Activated naive CD8-positive, alpha-beta T cell treated with anti-CD3 and anti-CD28 coated beads for 36 hours (primary cell): ENCODE results near the gene PCDHGA7. TPM values are rescaled to one million over a fixed set of nuclear protein-coding genes. Genes with fewer than 3 reads are reported as not detected.
"Not testable (repeated sequence)": the region's sequence is repeated elsewhere in the genome, so short reads cannot be mapped to it uniquely, and the experiment has no call there.

ENCODE experiments used
- DNase-seq: peaks from one replicate; pipeline ENCODE4 v3.0.0; 2021
- H3K27ac Mint-ChIP-seq: one replicate; pipeline ENCODE4 v1.8.0; 2022; ENCODE audit warnings: mild to moderate bottlenecking, moderate library complexity, mixed read lengths
- H3K27me3 Mint-ChIP-seq: one replicate; pipeline ENCODE4 v1.8.0; 2022; ENCODE audit warnings: mild to moderate bottlenecking, mixed read lengths
- H3K36me3 Mint-ChIP-seq: one replicate; pipeline ENCODE4 v1.8.0; 2021; ENCODE audit warnings: mild to moderate bottlenecking, mixed read lengths
- H3K4me1 Mint-ChIP-seq: one replicate; pipeline ENCODE4 v1.8.0; 2021; ENCODE audit warnings: mixed read lengths
- H3K4me3 Mint-ChIP-seq: one replicate; pipeline ENCODE4 v1.8.0; 2022; ENCODE audit warnings: mild to moderate bottlenecking, moderate library complexity, mixed read lengths
- H3K9me3 Mint-ChIP-seq: one replicate; pipeline ENCODE4 v1.8.0; 2022; ENCODE audit warnings: mixed read lengths
- total RNA-seq, 2 experiments: library from RNA; stranded (reverse); gene quantifications; one replicate each; pipeline ENCODE4 v1.2.3, GENCODE V29; 2021

Gene PCDHGA7
- total RNA-seq, result not detected

GRCh38 chr5:141382469-141383294 lies at the start of gene PCDHGA7:
PCDHGA7 (plus strand) TSS chr5:141382742; CDS start chr5:141382900, 158 bp downstream.
- Mint-ChIP-seq H3K9me3 (peaks cover 35% of the 10 kb centered on the region), H3K4me1 (peaks cover 2% of the 10 kb centered on the region), H3K4me3 (peak within 1 kb of the TSS; percentile 59), H3K36me3 (peaks cover 2% of the 10 kb centered on the region), H3K27me3 (peaks cover 88% of the 10 kb centered on the region), H3K27ac (no peak within 1 kb of the TSS)
- no peak for DNase-seq

- no peak for DNase-seq
- H3K9me3 Mint-ChIP-seq, result peaks cover 47% of the 10 kb centered on the region
- peaks cover 15% of the 10 kb centered on the region for H3K36me3 Mint-ChIP-seq
- H3K27ac Mint-ChIP-seq, result no peak within 1 kb of the TSS
- peak within 1 kb of the TSS; percentile 26 for H3K4me3 Mint-ChIP-seq
- H3K4me1 Mint-ChIP-seq, result peaks cover 2% of the 10 kb centered on the region
- H3K27me3 Mint-ChIP-seq, result peaks cover 94% of the 10 kb centered on the region
These were observed 43.8 kb upstream of the PCDHGA7 start, which contains the start of gene PCDHGA2 for GRCh38 chr5:141338538-141339306. PCDHGA2 (plus strand) TSS chr5:141338760.

- not testable (repeated sequence) for H3K4me1 Mint-ChIP-seq, DNase-seq, H3K4me3 Mint-ChIP-seq, H3K27ac Mint-ChIP-seq
- Mint-ChIP-seq H3K9me3 (peaks cover 45% of the 10 kb centered on the region), H3K36me3 (peaks cover 18% of the 10 kb centered on the region), H3K27me3 (peaks cover 91% of the 10 kb centered on the region)
These were observed 41.7 kb upstream of the PCDHGA7 start for GRCh38 chr5:141340781-141341354.

GRCh38 chr5:141342773-141343172 lies 39.8 kb upstream of the PCDHGA7 start:
- Mint-ChIP-seq H3K9me3 (peaks cover 34% of the 10 kb centered on the region), H3K27ac (no peak overlapping the region), H3K36me3 (peaks cover 17% of the 10 kb centered on the region), H3K4me1 (peaks cover 2% of the 10 kb centered on the region), H3K27me3 (peaks cover 90% of the 10 kb centered on the region), H3K4me3 (no peak overlapping the region)
- DNase-seq, result no peak

- Mint-ChIP-seq H3K9me3 (peaks cover 28% of the 10 kb centered on the region), H3K36me3 (peaks cover 17% of the 10 kb centered on the region), H3K27ac (no peak within 1 kb of the TSS), H3K4me3 (peak within 1 kb of the TSS; percentile 29), H3K4me1 (peaks cover 2% of the 10 kb centered on the region), H3K27me3 (peaks cover 87% of the 10 kb centered on the region)
- no peak for DNase-seq
These were observed 39.1 kb upstream of the PCDHGA7 start, which contains the start of gene PCDHGA3 for GRCh38 chr5:141343242-141343952. PCDHGA3 (plus strand) TSS chr5:141343829; CDS start chr5:141344034, 205 bp downstream.

- DNase-seq, result no peak
- peaks cover 2% of the 10 kb centered on the region for H3K4me1 Mint-ChIP-seq
- H3K9me3 Mint-ChIP-seq, result peaks cover 24% of the 10 kb centered on the region
- H3K4me3 Mint-ChIP-seq, result peak overlapping the region; percentile 29
- H3K27ac Mint-ChIP-seq, result no peak overlapping the region
- peaks cover 87% of the 10 kb centered on the region for H3K27me3 Mint-ChIP-seq
- H3K36me3 Mint-ChIP-seq, result peaks cover 17% of the 10 kb centered on the region
These were observed 38.5 kb upstream of the PCDHGA7 start for GRCh38 chr5:141343953-141344463.

GRCh38 chr5:141345327-141345726 lies 37.2 kb upstream of the PCDHGA7 start:
- H3K36me3 Mint-ChIP-seq, result peaks cover 18% of the 10 kb centered on the region
- no peak overlapping the region for H3K4me3 Mint-ChIP-seq
- peaks cover 2% of the 10 kb centered on the region for H3K4me1 Mint-ChIP-seq
- peaks cover 22% of the 10 kb centered on the region for H3K9me3 Mint-ChIP-seq
- no peak for DNase-seq
- peaks cover 85% of the 10 kb centered on the region for H3K27me3 Mint-ChIP-seq
- H3K27ac Mint-ChIP-seq, result no peak overlapping the region

- H3K4me3 Mint-ChIP-seq, H3K27ac Mint-ChIP-seq, H3K4me1 Mint-ChIP-seq, DNase-seq: not testable (repeated sequence)
- peaks cover 21% of the 10 kb centered on the region for H3K9me3 Mint-ChIP-seq
- H3K27me3 Mint-ChIP-seq, result peaks cover 88% of the 10 kb centered on the region
- peaks cover 17% of the 10 kb centered on the region for H3K36me3 Mint-ChIP-seq
These were observed 36.5 kb upstream of the PCDHGA7 start for GRCh38 chr5:141346017-141346416.

- no peak within 1 kb of the TSS for H3K27ac Mint-ChIP-seq
- DNase-seq, result no peak
- H3K36me3 Mint-ChIP-seq, result peaks cover 16% of the 10 kb centered on the region
- H3K4me3 Mint-ChIP-seq, result peak within 1 kb of the TSS; percentile 26
- H3K9me3 Mint-ChIP-seq, result peaks cover 19% of the 10 kb centered on the region
- peaks cover 85% of the 10 kb centered on the region for H3K27me3 Mint-ChIP-seq
- no peaks in the 10 kb centered on the region for H3K4me1 Mint-ChIP-seq
These were observed 32.5 kb upstream of the PCDHGA7 start, which contains the start of gene PCDHGB1 for GRCh38 chr5:141349917-141350619. PCDHGB1 (plus strand) TSS chr5:141350099; CDS start chr5:141350261, 162 bp downstream.

GRCh38 chr5:141351591-141351990 lies 31.0 kb upstream of the PCDHGA7 start:
- H3K27ac Mint-ChIP-seq, result no peak overlapping the region
- no peaks in the 10 kb centered on the region for H3K4me1 Mint-ChIP-seq
- no peak for DNase-seq
- H3K27me3 Mint-ChIP-seq, result peaks cover 88% of the 10 kb centered on the region
- peaks cover 17% of the 10 kb centered on the region for H3K36me3 Mint-ChIP-seq
- no peak overlapping the region for H3K4me3 Mint-ChIP-seq
- peaks cover 25% of the 10 kb centered on the region for H3K9me3 Mint-ChIP-seq

- peaks cover 91% of the 10 kb centered on the region for H3K27me3 Mint-ChIP-seq
- H3K36me3 Mint-ChIP-seq, result peaks cover 20% of the 10 kb centered on the region
- no peak within 1 kb of the TSS for H3K4me3 Mint-ChIP-seq
These were observed 27.6 kb upstream of the PCDHGA7 start, which contains the start of gene PCDHGA4 for GRCh38 chr5:141354900-141355469. PCDHGA4 (plus strand) TSS chr5:141355021; CDS start chr5:141355108, 87 bp downstream.

GRCh38 chr5:141355641-141356040 lies 26.9 kb upstream of the PCDHGA7 start:
- Mint-ChIP-seq H3K27me3 (peaks cover 91% of the 10 kb centered on the region), H3K4me3 (no peak overlapping the region), H3K9me3 (peaks cover 37% of the 10 kb centered on the region), H3K27ac (no peak overlapping the region), H3K4me1 (peaks cover 3% of the 10 kb centered on the region), H3K36me3 (peaks cover 18% of the 10 kb centered on the region)
- no peak for DNase-seq

More at GRCh38 chr5:141354900-141355469, 27.6 kb upstream of the PCDHGA7 start, which contains the start of gene PCDHGA4:
- no peak within 1 kb of the TSS for H3K27ac Mint-ChIP-seq
- peaks cover 33% of the 10 kb centered on the region for H3K9me3 Mint-ChIP-seq
- DNase-seq, result no peak
- H3K4me1 Mint-ChIP-seq, result peaks cover 2% of the 10 kb centered on the region

- Mint-ChIP-seq H3K27ac (no peak overlapping the region), H3K4me3 (no peak overlapping the region), H3K36me3 (peaks cover 23% of the 10 kb centered on the region), H3K27me3 (peaks cover 91% of the 10 kb centered on the region), H3K4me1 (peaks cover 5% of the 10 kb centered on the region), H3K9me3 (peaks cover 42% of the 10 kb centered on the region)
- no peak for DNase-seq
These were observed 26.4 kb upstream of the PCDHGA7 start for GRCh38 chr5:141356133-141356532.
